Mononuclear cell (primary cell): ENCODE data around the gene BRPF3. TPM values are rescaled to one million over a fixed set of nuclear protein-coding genes. Genes with fewer than 3 reads are reported as not detected.
A peak's percentile ranks its signal among the peaks of the same experiment; 100 is the strongest.

ENCODE experiments used
- H3K27me3 ChIP-seq: 2 replicates; pipeline ENCODE4 v1.6.0; 2011; ENCODE audit warnings: low read length, control low read depth; ENCODE audit not compliant: insufficient read depth
- H3K4me1 ChIP-seq: 2 replicates; pipeline ENCODE4 v1.5.1; 2011; ENCODE audit warnings: mild to moderate bottlenecking, low read length, control low read depth; ENCODE audit not compliant: insufficient read depth
- H3K4me3 ChIP-seq: 2 replicates; pipeline ENCODE4 v1.5.1; 2011; ENCODE audit warnings: mild to moderate bottlenecking, low read length, moderate library complexity
- H3K9me3 ChIP-seq: 2 replicates; pipeline ENCODE4 v1.5.1; 2011; ENCODE audit warnings: low read depth, mild to moderate bottlenecking, control low read depth, low read length
- total RNA-seq: library from RNA; depleted of rRNA; stranded (reverse); fragments of >200 nt; gene quantifications from one replicate; pipeline ENCODE4 v1.2.3, GENCODE V29; 2012

BRPF3 gene
- total RNA-seq, 1 donor, result 24.0 TPM

- Histone ChIP-seq H3K4me1 (peaks cover 12% of the 10 kb centered on the region), H3K4me3 (no peak overlapping the region), H3K27me3 (no peaks in the 10 kb centered on the region), H3K9me3 (no peaks in the 10 kb centered on the region)
These were observed 9.1 kb upstream of the BRPF3 start for GRCh38 chr6:36187446-36187845.

GRCh38 chr6:36195471-36196112 is 952 bp upstream of the BRPF3 start:
- Histone ChIP-seq H3K4me3 (peak overlapping the region; percentile 45), H3K9me3 (no peaks in the 10 kb centered on the region), H3K27me3 (no peaks in the 10 kb centered on the region), H3K4me1 (peaks cover 17% of the 10 kb centered on the region)

DNA sequence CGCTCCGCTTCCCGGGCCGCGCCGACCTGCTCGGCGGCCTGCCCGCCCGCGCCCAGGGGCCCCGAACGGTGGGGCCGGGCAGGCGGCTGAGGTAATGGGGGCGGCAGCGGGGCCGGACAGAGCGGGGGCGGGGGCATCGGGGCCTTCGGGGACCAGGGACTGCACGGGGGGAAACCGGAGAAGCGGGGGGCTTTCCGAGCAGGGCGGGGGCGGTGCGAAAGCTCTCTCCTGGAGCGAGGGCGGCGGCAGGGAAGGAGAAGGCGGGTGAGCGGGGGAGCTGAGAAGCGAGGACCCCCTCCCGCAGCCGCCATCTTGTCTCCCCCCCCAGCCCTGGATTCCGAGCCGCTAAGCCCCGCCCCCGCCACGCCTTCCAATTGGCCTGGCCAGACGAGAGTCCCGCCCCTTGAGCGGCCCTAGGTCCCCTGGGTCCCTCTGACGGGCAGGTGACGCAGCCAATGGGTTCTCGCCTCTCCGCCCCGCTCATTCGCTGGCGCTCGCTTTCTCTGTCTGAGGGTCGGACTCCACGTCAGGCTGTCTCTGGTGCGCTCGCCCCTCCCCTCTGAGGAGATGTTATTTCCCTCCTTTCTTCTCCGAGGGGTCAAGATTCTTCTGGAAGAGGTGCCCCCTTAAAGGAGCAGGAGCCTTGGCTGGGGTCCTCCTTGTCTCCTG is 470 bp downstream of the BRPF3 start:
- no peaks in the 10 kb centered on the region for H3K9me3 ChIP-seq
- peak overlapping the region; percentile 45 for H3K4me3 ChIP-seq

DNA sequence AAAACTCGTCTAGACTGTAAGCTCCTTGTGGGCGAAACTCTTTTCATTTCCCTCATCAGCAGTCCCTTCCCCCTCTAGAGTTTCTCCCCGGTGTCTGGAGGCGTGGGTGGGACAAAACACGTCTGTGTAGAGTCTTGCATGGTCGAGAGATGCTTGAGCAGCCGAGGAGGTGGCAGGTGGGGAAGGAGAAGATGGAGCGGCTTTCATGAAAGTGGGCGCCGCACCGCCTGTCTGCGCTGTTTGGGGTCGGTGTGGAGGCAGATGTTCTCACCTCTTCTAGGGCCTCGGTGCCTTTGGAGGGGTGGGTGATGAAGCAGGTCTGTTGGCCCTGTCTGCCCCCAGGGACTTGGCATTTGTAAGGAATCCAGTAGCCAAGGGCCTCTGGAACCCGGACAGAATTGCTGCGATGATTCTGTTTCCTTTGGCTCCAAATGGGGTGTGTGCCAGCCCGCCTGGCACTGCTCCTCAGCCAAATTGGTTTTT is 1.2 kb downstream of the BRPF3 start:
- Histone ChIP-seq H3K9me3 (no peaks in the 10 kb centered on the region), H3K27me3 (no peaks in the 10 kb centered on the region), H3K4me3 (no peak overlapping the region), H3K4me1 (peaks cover 34% of the 10 kb centered on the region)

More for the DNA sequence above, 470 bp downstream of the BRPF3 start:
- Histone ChIP-seq H3K27me3 (no peaks in the 10 kb centered on the region), H3K4me1 (peaks cover 27% of the 10 kb centered on the region)

DNA sequence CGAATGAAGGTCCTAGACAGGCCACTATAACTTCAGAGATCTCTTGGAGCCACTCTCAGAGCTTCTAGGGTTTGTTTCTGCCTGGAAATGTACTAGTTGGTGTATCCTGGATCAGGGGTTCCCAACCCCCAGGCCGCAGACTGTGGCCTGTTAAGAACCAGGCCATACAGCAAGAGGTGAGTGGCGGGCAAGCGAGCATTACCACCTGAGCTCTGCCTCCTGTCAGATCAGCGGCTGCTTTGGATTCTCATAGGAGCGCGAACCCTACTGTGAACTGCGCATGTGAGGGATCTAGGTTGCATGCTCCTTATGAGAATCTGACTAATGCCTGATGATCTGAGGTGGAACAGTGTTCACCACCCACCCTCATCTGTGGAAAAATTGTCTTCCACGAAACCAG is 2.4 kb downstream of the BRPF3 start:
- H3K4me1 ChIP-seq, result peaks cover 46% of the 10 kb centered on the region
- no peaks in the 10 kb centered on the region for H3K27me3 ChIP-seq
- H3K9me3 ChIP-seq, result no peaks in the 10 kb centered on the region
- H3K4me3 ChIP-seq, result no peak overlapping the region

GRCh38 chr6:36200154-36200891 is 3.8 kb downstream of the BRPF3 start:
- peaks cover 59% of the 10 kb centered on the region for H3K4me1 ChIP-seq
- no peaks in the 10 kb centered on the region for H3K27me3 ChIP-seq
- no peaks in the 10 kb centered on the region for H3K9me3 ChIP-seq
- no peak overlapping the region for H3K4me3 ChIP-seq

DNA sequence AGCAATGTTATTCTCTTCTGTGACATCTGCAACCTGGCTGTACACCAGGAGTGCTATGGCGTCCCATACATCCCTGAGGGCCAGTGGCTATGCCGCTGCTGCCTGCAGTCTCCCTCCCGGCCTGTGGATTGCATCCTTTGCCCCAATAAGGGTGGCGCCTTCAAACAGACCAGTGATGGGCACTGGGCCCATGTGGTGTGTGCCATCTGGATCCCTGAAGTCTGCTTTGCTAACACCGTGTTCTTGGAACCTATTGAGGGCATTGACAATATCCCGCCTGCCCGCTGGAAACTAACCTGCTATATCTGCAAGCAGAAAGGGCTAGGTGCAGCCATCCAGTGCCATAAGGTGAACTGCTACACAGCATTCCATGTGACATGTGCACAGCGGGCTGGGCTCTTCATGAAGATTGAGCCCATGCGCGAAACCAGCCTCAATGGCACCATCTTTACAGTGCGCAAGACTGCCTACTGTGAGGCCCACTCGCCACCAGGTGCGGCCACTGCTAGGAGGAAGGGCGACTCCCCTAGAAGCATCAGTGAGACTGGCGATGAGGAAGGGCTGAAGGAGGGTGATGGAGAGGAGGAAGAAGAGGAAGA is 4.6 kb downstream of the BRPF3 start:
- Histone ChIP-seq H3K4me3 (no peak overlapping the region), H3K4me1 (peaks cover 54% of the 10 kb centered on the region), H3K9me3 (no peaks in the 10 kb centered on the region), H3K27me3 (no peaks in the 10 kb centered on the region)

DNA sequence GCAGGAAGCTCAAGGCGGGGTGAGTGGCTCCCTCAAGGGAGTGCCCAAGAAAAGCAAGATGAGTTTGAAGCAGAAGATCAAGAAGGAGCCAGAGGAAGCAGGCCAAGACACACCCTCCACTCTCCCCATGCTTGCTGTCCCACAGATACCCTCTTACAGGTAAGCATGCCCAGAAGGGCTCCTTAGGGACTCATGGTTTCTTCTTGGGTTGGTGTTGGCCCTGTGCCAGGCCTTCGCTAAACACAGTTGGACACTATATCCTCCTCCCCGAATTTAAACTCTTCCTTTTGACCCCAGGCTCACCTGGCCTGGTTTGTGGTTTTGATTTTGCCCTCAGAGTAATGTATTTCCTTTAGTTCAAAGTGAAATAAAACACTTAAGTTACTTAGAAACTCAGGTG is 5.1 kb downstream of the BRPF3 start:
- no peak overlapping the region for H3K4me3 ChIP-seq
- peaks cover 52% of the 10 kb centered on the region for H3K4me1 ChIP-seq
- H3K9me3 ChIP-seq, result no peaks in the 10 kb centered on the region
- no peaks in the 10 kb centered on the region for H3K27me3 ChIP-seq

DNA sequence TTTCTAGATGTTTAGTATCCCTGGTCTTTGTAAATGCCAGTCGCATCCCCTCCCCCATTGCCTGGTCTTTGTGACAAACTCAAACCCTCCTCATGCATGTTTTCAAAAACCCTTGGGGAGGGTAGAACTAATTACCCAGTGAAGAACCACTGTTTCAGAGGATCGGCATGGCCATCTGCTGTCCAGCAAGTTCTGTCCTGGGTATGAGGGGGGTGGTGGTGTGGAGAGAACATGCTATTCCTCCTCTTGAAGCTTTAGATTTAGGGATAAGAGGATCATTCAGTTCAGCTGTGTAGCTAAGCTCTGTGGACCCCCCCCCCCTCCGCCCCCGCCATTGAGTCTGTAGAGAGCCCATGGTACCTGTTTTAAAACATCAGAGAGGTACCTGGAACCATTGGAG is 5.6 kb downstream of the BRPF3 start:
- Histone ChIP-seq H3K27me3 (no peaks in the 10 kb centered on the region), H3K4me3 (no peak overlapping the region), H3K4me1 (peaks cover 52% of the 10 kb centered on the region), H3K9me3 (no peaks in the 10 kb centered on the region)

DNA sequence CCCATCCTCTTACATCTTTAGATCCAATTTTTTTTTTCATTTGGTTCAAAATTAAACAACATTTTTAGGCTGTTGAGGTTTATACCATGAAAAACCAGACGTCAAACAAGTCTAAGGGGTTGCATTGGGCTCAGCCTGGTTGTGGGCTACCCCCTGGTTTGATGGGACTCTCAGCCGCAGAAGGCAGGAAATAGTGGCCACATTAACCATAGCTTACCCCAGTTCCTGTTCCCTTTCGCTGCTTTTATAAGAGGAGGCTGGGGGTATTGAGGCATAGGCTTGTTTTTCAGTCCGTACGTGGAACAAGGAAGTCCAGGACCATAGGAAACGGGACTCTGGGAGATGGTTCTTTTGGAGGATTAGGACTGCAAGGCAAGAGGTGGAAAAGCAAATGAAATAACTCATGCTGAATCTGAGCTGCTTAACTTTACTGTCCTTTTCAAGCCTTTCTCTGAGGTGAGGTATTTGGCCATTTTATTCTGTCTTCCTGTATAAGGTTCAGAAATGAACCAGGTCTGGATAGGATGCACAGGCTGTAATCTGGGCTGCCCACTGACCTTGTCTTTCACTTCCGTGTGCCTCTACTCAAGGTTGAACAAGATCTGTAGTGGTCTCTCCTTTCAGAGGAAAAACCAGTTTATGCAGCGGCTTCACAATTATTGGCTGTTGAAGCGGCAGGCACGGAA is 7.7 kb downstream of the BRPF3 start:
- peaks cover 43% of the 10 kb centered on the region for H3K4me1 ChIP-seq
- H3K4me3 ChIP-seq, result no peak overlapping the region
- H3K27me3 ChIP-seq, result no peaks in the 10 kb centered on the region
- H3K9me3 ChIP-seq, result no peaks in the 10 kb centered on the region

DNA sequence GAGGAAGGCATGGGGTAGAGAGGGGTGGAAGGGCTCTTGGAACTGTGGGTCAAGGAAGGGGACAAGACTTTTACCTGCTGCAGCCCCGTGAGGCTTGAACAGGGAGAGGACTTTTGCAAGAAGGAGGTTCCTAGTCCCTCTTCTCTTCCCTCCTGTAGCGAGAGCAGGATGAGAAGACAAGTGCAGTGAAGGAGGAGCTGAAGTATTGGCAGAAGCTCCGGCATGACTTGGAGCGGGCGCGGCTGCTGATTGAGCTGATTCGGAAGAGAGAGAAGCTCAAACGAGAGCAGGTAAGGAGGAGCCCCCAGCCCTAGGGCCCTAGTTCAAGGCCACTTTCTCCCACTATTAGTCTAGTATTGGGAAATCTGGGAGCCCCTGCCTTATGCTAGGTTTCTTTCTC is 10.6 kb downstream of the BRPF3 start:
- no peaks in the 10 kb centered on the region for H3K27me3 ChIP-seq
- no peaks in the 10 kb centered on the region for H3K9me3 ChIP-seq
- H3K4me3 ChIP-seq, result no peak overlapping the region
- peaks cover 32% of the 10 kb centered on the region for H3K4me1 ChIP-seq

DNA sequence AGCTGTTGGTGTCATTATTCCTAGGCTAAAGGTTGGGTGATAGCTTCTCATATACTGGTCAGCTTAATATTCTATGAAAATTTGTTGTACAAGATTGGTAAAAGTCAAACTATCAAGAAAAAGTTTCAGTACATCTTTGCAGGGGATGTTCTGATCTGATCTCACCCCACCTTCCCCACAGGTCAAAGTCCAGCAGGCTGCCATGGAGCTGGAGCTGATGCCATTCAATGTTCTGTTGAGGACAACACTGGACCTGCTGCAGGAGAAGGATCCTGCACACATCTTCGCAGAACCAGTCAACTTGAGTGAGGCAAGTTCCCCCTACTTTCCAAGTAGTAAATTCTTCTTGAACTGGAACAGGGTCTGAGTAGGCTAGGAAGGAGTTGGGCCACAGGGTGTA is 13.1 kb downstream of the BRPF3 start:
- H3K27me3 ChIP-seq, result no peaks in the 10 kb centered on the region
- peaks cover 8% of the 10 kb centered on the region for H3K4me1 ChIP-seq
- no peak overlapping the region for H3K4me3 ChIP-seq
- H3K9me3 ChIP-seq, result no peaks in the 10 kb centered on the region

- no peaks in the 10 kb centered on the region for H3K27me3 ChIP-seq
- H3K9me3 ChIP-seq, result no peaks in the 10 kb centered on the region
- H3K4me1 ChIP-seq, result peaks cover 2% of the 10 kb centered on the region
- no peak overlapping the region for H3K4me3 ChIP-seq
These were observed 13.6 kb downstream of the BRPF3 start for GRCh38 chr6:36210182-36210581.

- no peaks in the 10 kb centered on the region for H3K27me3 ChIP-seq
- H3K4me3 ChIP-seq, result no peak overlapping the region
- H3K4me1 ChIP-seq, result no peaks in the 10 kb centered on the region
- no peaks in the 10 kb centered on the region for H3K9me3 ChIP-seq
These were observed 14.5 kb downstream of the BRPF3 start for GRCh38 chr6:36210886-36211595.
